ENCODE measurements around the gene YTHDC2.
"Not testable (repeated sequence)": the region's sequence is repeated elsewhere in the genome, so short reads cannot be mapped to it uniquely, and the experiment has no call there.

YTHDC2 gene

DNA sequence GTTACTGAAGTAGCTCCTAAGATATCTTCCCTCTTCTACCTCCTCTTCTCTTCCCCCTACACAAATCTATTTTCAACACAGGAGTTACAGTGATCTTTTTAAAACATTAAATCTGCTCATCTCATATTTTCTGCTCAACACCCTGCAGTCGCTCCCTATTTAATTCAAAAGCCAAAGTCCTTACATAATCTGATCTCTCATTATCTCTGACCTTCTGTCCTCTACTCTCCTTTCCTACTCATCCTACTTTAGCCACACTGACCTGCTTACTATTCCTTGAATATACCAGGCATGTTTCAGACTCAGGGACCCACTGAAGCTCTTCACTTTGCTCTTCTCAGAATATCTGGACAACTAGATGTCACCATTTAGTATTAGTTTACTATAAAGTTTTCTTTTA lies 87.9 kb downstream of the YTHDC2 start:
- DNase-seq (ENCODE audit: low spot score) = no peak

DNA sequence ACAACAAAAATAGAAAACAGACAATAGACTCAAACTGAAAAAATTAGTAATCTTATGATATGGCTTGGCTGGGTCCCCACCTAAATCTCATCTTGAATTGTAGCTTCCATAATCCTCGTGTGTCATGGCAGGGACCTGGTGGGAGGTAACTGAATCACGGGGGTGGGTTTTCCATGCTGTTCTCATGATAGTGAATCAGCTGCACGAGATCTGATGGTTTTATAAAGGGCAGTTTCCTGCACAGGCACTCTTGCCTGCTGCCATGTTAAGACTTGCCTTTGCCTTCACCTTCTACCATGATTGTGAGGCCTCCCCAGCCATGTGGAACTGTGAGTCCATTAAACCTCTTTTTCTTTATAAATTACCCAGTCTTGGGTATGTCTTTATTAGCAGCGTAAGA lies 89.8 kb downstream of the YTHDC2 start:
- DNase-seq (ENCODE audit: low spot score) = not testable (repeated sequence)

DNA sequence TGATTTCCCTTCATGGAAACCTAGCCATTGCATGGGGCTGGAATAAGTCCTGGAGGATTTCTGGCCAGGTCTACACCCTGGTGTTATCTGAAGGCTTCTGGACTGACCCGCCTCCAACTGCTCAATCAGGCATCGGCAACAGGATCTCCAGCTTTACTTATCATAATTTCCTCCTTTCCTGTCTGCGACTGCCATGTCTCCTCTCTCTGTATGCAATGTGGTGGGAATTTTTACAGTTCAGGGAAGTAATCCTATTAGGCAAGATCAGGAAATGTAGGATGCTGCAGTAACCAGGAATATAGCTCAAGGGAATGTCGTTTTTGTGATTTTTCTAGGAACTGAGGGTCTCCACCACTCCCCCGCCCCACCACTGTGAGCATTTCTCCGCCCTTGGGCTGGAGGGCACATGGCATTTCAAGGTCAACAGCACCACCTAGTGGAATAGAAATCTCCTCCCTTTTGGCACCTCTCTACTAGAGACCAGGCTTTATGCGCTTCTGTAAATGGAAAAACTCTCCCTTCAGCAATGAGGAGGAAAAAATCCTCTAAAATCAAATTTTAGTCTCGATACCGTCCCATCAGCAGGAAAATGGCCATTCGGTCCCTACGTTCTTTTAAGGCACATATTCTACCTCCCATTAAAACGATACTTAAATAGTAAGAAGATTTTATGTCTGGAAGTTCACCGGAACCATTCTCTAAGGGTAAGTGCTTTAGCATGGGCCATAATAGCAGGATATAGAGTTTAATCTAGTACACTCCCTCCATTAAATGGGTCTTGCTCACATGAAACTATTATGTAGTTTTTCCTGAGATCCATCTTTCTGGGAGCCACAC lies 93.0 kb downstream of the YTHDC2 start:
- DNase-seq (ENCODE audit: low spot score) = peak; percentile 77

DNA sequence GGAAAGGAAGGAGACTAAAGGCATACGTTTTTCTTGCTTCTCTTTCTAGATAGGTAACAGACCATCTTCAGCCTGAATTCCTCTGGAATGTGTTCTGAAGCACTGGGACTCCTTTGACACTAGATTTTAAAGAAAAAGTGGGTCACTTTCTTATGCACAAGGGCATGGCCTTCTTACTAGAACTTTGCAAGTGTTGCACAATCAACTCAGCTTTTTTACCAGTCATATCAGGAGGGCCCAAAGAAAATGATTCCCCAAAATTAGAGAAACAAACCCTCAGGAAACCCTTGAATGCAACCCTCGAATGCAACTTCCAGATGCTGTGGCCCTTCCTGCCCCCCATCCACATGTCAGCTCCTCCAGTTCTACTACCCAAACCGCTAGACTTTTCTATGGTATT lies 93.9 kb downstream of the YTHDC2 start:
- DNase-seq (ENCODE audit: low spot score) = no peak

DNA sequence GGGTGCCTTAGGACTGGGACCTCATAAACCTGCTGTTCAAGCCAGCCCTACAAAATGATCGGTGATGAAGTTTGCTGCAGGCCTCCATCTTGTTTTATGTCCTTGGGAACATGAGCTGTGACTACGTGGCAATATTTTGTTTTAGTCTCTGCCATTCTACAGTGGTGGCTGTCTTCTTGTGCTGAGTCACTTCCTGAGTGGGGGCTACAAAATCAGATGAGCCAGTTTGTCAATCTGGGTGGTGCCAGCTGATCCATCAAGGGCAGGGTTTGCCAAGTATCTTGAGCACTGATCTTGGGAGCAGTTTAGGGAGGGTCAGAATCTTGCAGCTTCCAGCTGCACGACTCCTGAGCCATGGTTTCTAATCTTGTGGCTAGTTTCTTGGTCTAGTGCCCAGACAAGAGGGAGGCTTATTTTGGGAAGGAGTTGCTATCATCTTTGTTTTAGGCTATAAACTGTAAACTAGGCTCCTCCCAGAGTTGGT lies 94.7 kb downstream of the YTHDC2 start:
- no peak for DNase-seq (ENCODE audit: low spot score)

DNA sequence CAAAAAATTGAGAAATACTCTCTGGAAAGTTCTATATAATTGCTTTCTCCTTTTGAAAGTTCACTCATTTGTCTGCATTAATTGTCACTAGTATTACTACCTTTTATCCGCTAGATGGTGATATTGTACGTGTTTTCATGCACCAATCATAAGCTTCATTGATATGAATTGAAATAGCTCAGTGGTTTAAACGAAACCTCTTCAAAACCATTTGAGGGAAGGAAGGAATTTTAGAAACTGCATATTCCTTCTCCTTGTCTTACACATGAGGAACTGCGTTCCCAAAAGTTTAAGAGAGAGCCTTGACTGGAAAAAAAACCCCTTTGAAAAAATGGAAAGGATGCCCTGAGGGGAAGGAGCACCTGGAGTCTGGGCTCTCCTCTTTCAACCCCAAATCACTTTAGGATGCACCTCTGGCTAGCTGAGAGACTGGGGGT lies 98.6 kb downstream of the YTHDC2 start:
- peak; percentile 60 for DNase-seq (ENCODE audit: low spot score)

DNA sequence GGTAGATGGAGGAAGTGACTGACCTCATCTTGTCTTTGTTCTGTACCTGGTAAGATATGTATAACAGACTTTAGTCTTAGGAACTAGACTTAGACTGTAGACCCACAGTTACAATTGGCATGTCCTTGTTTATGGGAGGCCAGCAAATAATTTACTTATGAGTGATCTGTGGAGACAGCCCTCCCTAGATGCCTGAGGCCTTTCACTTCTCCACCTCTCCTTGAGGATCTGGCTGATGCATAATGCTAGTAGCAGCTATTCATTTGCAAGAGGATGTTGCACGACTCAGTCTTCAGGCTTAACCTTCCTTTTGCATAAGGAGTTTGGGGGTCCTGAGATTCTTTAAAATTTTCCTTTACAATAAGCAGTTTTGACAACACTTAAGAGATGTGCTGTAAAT lies 100.7 kb downstream of the YTHDC2 start:
- no peak for DNase-seq (ENCODE audit: low spot score)

DNA sequence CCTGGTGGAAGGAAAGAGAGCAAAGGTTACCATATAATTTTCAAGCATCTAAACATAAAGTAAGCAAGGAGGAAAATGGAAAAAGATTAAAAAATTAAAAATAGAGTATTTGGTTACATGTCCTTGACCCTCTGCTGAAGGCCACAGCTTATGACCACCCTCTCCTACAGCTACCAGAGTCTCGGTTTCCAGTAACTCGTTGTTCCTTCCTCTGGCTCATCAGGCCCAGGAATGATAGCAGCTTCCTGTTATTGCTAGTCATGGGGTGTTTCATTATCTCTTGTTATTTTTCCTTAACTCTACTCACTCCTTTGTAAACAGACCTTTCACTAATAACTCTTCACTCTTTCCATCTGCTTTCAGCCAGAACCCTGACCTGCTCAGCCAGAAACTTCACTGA lies 102.2 kb downstream of the YTHDC2 start:
- no peak for DNase-seq (ENCODE audit: low spot score)

DNA sequence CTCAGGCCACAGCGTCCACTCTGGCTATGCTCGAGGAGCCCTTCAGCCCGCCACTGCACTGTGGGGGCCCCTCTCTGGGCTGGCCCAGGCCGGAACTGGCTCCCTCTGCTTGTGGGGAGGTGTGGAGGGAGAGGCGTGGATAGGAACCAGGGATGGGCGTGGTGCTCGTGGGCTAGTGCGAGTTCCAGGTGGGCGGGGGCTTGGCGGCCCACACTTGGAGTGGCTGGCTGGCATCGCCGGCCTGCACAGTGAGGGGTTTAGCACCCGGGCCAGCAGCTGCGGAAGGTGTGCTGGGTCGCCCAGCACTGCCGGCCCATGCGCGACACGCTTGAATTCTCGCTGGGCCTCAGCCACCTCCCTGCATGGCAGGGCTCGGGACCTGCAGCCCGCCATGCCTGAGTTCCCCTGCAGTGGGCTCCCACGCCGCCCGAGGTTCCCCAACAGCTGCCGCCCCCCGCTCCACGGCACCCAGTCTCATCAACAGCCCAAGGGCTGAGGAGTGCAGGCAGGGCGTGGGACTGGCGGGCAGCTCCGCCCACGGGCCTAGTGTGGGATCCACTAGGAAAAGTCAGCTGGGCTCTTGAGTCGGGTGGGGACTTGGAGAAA lies 103.8 kb downstream of the YTHDC2 start:
- no peak for DNase-seq (ENCODE audit: low spot score)

DNA sequence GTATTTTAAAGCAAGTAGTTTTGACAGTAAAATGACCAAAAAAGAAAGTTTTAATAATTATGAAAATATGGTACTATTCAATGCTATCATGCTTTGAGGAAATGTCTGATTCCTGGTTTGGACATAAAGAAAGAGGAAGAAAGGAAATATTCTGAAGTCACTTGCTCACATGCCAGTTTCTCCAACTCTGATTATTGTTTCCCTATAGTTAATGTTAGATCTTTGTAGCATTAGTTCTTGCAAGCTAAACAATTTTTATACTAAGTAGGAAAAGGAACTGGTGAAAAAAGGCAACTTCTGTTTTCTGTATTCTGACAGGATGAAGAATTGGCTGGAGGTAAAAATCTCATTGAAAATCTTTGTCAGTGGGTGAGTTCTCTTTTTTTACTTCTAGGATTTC lies 119.5 kb downstream of the YTHDC2 start:
- DNase-seq (ENCODE audit: low spot score) = no peak

DNA sequence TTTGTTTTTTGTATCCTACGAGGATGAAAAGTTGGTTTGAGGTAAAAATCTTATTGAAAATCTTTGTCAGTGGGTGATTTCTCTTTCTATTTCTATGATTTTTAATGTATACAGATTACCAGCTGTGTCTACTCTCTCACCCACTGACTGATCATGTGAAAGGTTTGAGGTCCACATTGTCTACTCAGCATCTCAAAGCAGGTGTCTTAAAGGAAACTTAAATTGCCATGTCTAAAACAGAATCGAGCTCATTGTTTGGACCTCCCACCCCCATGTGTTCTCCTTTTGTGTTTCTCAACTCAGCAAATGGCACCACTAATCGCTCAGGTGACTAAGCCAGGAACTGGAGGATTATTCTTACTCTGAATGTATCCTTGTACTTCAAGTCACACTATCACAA lies 121.5 kb downstream of the YTHDC2 start:
- DNase-seq (ENCODE audit: low spot score) = no peak

DNA sequence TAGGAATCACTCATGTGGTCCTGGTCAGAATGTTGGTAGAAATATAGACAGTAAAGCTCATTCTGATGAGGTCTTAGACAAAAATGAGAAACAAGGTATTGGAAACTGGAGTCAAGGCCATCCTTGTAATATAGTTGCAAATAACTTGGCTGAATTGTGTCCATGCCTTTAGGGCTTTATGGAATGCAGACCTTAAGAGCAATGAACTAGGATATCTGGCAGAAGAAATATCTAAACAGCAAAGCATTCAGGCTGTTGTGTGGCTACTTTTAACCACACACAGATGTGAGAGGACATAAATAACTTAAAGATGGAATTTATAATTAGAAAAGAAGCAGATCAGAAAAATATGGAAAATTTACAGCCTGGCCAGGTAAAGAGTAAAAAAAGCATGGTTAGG lies 128.2 kb downstream of the YTHDC2 start:
- DNase-seq (ENCODE audit: low spot score) = no peak

Small RNAs within 50 kb of the gene (small RNA-seq; reads per million reads assigned to genes)
- gene RNU4ATAC13P = 0 reads per million in 2 experiments
